Breast epithelium (tissue), 3 donors: ENCODE data around the gene ENTPD2.

Experiments
- POLR2A ChIP-seq: fragments of 450-650 bp; IDR thresholded peaks from one replicate; pipeline ENCODE4 v1.6.1; 2016; ENCODE audit warnings: antibody characterized with exemption, mild to moderate bottlenecking, moderate library complexity
- POLR2AphosphoS5 ChIP-seq, 3 donors: sonication (generic); formaldehyde crosslinking; IDR thresholded peaks; one replicate each; pipeline ENCODE4 v1.6.1; 2017; ENCODE audit warnings: antibody characterized with exemption in 3 of 3
- TF ChIP-seq, protein P1 (sequence below), 3 donors: fragments of 450-650 bp; IDR thresholded peaks; one replicate each; pipeline ENCODE4 v1.5.1; 2016 to 2017; ENCODE audit warnings: antibody characterized with exemption in 3 of 3, mild to moderate bottlenecking in 3 of 3, moderate library complexity in 3 of 3

DNA sequence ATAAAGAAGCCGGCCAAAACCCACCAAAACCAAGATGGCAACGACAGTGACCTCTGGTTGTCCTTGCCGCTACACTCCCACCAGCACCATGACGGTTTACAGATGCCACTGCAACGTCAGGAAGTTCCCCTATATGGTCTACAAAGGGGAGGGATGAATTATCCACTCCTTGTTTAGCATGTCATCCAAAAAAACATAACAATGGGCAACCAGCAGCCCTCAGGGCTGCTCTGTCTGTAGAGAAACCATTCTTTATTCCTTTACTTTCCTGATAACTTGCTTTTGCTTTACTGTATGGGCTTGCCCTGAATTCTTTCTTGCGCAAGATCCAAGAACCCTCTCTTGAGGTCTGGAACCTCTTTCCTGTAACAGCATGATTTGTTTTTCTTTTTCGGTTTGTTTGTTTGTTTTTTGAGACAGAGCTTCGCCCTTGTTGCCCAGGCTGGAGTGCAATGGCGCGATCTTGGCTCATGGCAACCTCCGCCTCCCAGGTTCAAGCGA, 21.5 kb upstream of the ENTPD2 start:
- TF ChIP-seq POLR2A: no peak
- TF ChIP-seq, protein P1, sequence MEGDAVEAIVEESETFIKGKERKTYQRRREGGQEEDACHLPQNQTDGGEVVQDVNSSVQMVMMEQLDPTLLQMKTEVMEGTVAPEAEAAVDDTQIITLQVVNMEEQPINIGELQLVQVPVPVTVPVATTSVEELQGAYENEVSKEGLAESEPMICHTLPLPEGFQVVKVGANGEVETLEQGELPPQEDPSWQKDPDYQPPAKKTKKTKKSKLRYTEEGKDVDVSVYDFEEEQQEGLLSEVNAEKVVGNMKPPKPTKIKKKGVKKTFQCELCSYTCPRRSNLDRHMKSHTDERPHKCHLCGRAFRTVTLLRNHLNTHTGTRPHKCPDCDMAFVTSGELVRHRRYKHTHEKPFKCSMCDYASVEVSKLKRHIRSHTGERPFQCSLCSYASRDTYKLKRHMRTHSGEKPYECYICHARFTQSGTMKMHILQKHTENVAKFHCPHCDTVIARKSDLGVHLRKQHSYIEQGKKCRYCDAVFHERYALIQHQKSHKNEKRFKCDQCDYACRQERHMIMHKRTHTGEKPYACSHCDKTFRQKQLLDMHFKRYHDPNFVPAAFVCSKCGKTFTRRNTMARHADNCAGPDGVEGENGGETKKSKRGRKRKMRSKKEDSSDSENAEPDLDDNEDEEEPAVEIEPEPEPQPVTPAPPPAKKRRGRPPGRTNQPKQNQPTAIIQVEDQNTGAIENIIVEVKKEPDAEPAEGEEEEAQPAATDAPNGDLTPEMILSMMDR (IDR thresholded peaks at IDR 0.05): no peak
- TF ChIP-seq POLR2AphosphoS5 (IDR thresholded peaks at IDR 0.05): no peak
